Kidney epithelial cell (primary cell): Measurements from ENCODE around the gene AKAP13. TPM values are rescaled to one million over a fixed set of nuclear protein-coding genes. Genes with fewer than 3 reads are reported as not detected.

ENCODE experiments used
- DNase-seq: peaks from one replicate; pipeline ENCODE4 v3.0.0-alpha.2; 2010; ENCODE audit warnings: low read depth
- H3K27me3 ChIP-seq: 2 replicates; pipeline ENCODE4 v1.6.0; 2011; ENCODE audit warnings: low read length; ENCODE audit not compliant: control insufficient read depth, insufficient read depth
- H3K36me3 ChIP-seq: 2 replicates; pipeline ENCODE4 v1.5.1; 2011; ENCODE audit warnings: low read length; ENCODE audit not compliant: control insufficient read depth, insufficient read depth
- H3K4me3 ChIP-seq: 2 replicates; pipeline ENCODE4 v1.5.1; 2011; ENCODE audit warnings: low read depth, mild to moderate bottlenecking, control low read depth, low read length
- CTCF ChIP-seq: IDR thresholded peaks from 2 replicates; pipeline ENCODE4 v1.5.1; 2011; ENCODE audit warnings: mild to moderate bottlenecking, moderate library complexity, low read length, control low read depth, inconsistent platforms; ENCODE audit not compliant: insufficient read depth, poor library complexity, severe bottlenecking
- total RNA-seq: library from RNA; depleted of rRNA; stranded (reverse); fragments of >200 nt; gene quantifications from 2 replicates; pipeline ENCODE4 v1.2.3, GENCODE V29; 2015

The AKAP13 gene
- total RNA-seq, 1 donor from 2014 or later, result 54.0 TPM

- Histone ChIP-seq H3K27me3 (no peaks in the 10 kb centered on the region), H3K36me3 (no peaks in the 10 kb centered on the region), H3K4me3 (no peak overlapping the region)
- no peak for TF ChIP-seq CTCF
- no peak for DNase-seq
Observed at GRCh38 chr15:85514413-85514812, 134.0 kb downstream of the AKAP13 start.

- DNase-seq, result no peak
- no peak for TF ChIP-seq CTCF
- Histone ChIP-seq H3K36me3 (no peaks in the 10 kb centered on the region), H3K4me3 (no peak overlapping the region), H3K27me3 (no peaks in the 10 kb centered on the region)
Observed at GRCh38 chr15:85515212-85515611, 134.8 kb downstream of the AKAP13 start.

- Histone ChIP-seq H3K36me3 (no peaks in the 10 kb centered on the region), H3K27me3 (no peaks in the 10 kb centered on the region), H3K4me3 (no peak overlapping the region)
- no peak for DNase-seq
- no peak for TF ChIP-seq CTCF
Observed at GRCh38 chr15:85517086-85517485, 136.7 kb downstream of the AKAP13 start.

- no peak for DNase-seq
- no peak for TF ChIP-seq CTCF
- H3K4me3 ChIP-seq, result no peak overlapping the region
- no peaks in the 10 kb centered on the region for H3K27me3 ChIP-seq
- no peaks in the 10 kb centered on the region for H3K36me3 ChIP-seq
Observed at GRCh38 chr15:85518979-85519761, 138.8 kb downstream of the AKAP13 start.

- no peak for DNase-seq
- Histone ChIP-seq H3K27me3 (no peaks in the 10 kb centered on the region), H3K4me3 (no peak overlapping the region), H3K36me3 (no peaks in the 10 kb centered on the region)
- no peak for TF ChIP-seq CTCF
Observed at GRCh38 chr15:85520650-85521049, 140.2 kb downstream of the AKAP13 start.

GRCh38 chr15:85523530-85523929, 143.1 kb downstream of the AKAP13 start:
- H3K4me3 ChIP-seq, result no peak overlapping the region

More at GRCh38 chr15:85523530-85523929, 143.1 kb downstream of the AKAP13 start:
- no peaks in the 10 kb centered on the region for H3K36me3 ChIP-seq
- TF ChIP-seq CTCF, result no peak
- no peak for DNase-seq
- no peaks in the 10 kb centered on the region for H3K27me3 ChIP-seq
